AG10803 (cell line): Measurements from ENCODE around the gene ZNF830.

Experiments used
- DNase-seq: peaks from one replicate; pipeline ENCODE4 v3.0.0; 2010; ENCODE audit warnings: low read depth
- H3K4me3 ChIP-seq: 2 replicates; pipeline ENCODE4 v1.5.1; 2011; ENCODE audit warnings: mild to moderate bottlenecking, low read length, control low read depth
- TF ChIP-seq, protein P1 (sequence below): conservative IDR thresholded peaks from 2 replicates; pipeline ENCODE4 v1.5.1; 2011; ENCODE audit warnings: mild to moderate bottlenecking, low read length, control low read depth, inconsistent platforms

The ZNF830 gene

DNA sequence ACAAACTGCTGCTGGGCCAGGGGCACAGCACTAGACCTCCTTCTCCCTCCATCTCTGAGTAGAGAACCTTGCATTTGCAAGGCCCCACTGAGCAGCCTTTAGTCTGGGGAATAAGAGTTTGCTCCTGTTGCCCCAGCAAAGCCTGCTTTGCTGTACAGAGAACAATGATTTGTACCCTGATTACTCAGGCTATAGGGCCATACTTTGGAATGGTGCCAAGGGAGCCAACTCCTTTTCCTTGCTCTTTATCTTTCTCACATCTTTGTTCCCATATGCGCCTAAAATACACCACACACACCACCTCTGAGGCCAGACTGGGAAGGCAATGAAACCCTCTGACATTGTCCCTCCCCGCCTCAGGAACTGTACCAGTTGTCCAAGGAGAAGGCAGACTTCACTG lies 40.2 kb downstream of the ZNF830 start:
- TF ChIP-seq, protein P1, sequence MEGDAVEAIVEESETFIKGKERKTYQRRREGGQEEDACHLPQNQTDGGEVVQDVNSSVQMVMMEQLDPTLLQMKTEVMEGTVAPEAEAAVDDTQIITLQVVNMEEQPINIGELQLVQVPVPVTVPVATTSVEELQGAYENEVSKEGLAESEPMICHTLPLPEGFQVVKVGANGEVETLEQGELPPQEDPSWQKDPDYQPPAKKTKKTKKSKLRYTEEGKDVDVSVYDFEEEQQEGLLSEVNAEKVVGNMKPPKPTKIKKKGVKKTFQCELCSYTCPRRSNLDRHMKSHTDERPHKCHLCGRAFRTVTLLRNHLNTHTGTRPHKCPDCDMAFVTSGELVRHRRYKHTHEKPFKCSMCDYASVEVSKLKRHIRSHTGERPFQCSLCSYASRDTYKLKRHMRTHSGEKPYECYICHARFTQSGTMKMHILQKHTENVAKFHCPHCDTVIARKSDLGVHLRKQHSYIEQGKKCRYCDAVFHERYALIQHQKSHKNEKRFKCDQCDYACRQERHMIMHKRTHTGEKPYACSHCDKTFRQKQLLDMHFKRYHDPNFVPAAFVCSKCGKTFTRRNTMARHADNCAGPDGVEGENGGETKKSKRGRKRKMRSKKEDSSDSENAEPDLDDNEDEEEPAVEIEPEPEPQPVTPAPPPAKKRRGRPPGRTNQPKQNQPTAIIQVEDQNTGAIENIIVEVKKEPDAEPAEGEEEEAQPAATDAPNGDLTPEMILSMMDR: no peak
- no peak overlapping the region for H3K4me3 ChIP-seq
- no peak for DNase-seq

- no peak for DNase-seq
- TF ChIP-seq, protein P1: no peak
- no peak overlapping the region for H3K4me3 ChIP-seq
Observed at GRCh38 chr17:35002876-35003551, 41.7 kb downstream of the ZNF830 start.

DNA sequence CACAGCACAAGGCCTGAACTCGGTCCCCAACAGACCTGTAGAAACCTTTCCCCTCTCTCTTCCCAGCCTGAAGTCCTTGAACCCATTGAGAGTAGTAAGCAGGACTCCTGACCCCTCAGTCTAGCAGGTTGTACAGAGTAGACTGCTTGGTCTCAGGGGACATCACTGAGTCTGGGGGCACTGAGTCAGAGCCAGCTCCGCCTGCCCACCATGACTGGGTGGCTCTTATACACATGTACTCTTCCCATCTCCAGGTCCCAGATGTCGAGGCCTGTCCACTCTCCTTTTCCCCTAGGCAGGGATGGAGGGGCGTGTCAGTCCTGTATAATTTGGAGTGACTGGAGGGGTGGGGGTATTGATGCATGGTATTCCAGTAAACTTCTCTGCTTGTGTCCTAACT lies 42.4 kb downstream of the ZNF830 start:
- no peak for DNase-seq
- TF ChIP-seq, protein P1: no peak
- no peak overlapping the region for H3K4me3 ChIP-seq

- H3K4me3 ChIP-seq: no peak overlapping the region
- no peak for DNase-seq
- TF ChIP-seq, protein P1: no peak
Observed at GRCh38 chr17:35006345-35006744, 45.0 kb downstream of the ZNF830 start.

DNA sequence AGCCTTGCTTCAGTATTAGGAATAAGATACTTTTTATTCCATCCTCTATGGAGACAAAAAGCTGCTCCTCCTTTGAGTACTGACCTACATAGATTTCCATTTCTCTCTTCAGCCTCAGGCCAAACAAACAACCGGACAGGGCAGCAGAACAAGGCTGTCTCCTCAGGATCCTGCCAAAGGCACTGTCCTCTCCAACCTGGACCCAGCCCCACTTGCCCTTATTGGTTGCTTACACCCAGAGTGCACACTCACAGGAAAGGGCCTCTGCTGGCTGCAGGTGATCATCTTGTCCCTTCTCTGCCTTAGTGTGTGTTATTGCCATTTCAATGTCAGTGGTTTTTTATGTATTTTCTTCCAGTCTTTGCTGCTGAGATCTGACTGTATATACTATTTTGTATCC lies 45.6 kb downstream of the ZNF830 start:
- H3K4me3 ChIP-seq: no peak overlapping the region
- TF ChIP-seq, protein P1: no peak
- DNase-seq: no peak

GRCh38 chr17:35010093-35010492 lies 48.8 kb downstream of the ZNF830 start:
- TF ChIP-seq, protein P1: no peak
- peak; percentile 26 for DNase-seq
- H3K4me3 ChIP-seq: no peak overlapping the region

DNA sequence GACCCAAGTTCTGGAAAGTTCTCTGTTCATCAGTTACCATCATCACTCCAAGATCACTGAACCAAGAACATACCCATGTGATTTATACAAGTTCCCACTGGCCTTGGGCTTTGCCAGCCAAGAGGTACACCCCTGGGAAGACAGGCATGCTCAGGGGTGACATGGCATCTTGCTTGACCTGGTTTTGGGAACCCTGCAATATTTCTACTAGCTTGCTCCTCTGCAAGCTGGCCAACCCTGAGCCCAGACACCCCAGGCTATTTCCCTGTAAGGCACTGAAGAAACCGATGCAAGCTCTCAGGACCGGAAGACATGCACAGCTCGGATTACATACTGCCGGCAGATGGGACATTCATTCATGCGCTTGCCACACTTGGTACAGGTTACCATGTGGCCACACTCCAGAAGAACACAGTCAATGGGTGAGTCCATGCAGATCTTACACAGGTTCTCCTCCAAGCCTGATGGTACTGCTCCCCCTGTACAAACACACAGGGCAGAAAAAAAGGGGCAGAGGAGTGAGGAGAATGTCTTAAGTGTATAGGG lies 50.4 kb downstream of the ZNF830 start:
- no peak overlapping the region for H3K4me3 ChIP-seq
- DNase-seq: no peak
- TF ChIP-seq, protein P1: no peak
